ENCODE results near the gene PHIP. TPM values are rescaled to one million over a fixed set of nuclear protein-coding genes. Genes with fewer than 3 reads are reported as not detected.

Gene PHIP
- total and polyA plus RNA-seq, 2 donors (not counting 3 experiments of a cell fraction or from before 2014, with no cell fraction given): 3.5 to 28.4 TPM

DNA sequence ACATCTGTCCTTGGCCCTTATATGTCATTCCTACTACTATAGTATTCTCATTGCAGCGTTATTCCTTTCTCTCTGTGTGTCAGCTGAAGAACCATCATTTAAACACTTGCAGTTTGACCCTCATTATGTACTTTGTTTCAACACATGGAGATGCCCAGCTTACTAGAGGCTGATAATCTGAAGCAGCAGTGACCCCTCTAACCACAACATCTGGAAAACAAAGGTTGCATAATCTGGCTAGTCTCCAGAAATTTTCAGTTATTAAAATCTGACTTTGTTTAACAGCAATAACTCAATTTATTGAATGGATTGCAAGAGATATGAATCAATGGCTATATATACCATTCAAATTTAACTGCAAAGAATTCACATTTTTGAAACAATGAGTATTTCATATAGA is 6.6 kb upstream of the PHIP start:
- FAIRE-seq (peak; percentile 4), DNase-seq (ENCODE audit: low read depth, low spot score) (no peak)
- H3K9me1 ChIP-seq (replicated peaks; ENCODE audit: control insufficient read depth, extremely low read depth, insufficient read depth, low read length): no peaks in the 10 kb centered on the region
- H3K4me2 ChIP-seq (ENCODE audit: insufficient read depth, low read length): no peak overlapping the region
- H2AFZ ChIP-seq (ENCODE audit: low read depth, low read length): no peak overlapping the region
- H3K36me3 ChIP-seq (ENCODE audit: control insufficient read depth in 2 of 2, extremely low read depth in 1 of 2, insufficient read depth in 2 of 2, low read length in 2 of 2): no peaks in the 10 kb centered on the region
- peaks cover 5% of the 10 kb centered on the region for H3K4me1 ChIP-seq (ENCODE audit: control insufficient read depth, extremely low read depth, insufficient read depth, low read length)
- ChIA-PET POLR2A (no interaction called here), CTCF (no interaction called here)
- no peaks in the 10 kb centered on the region for H3K9me3 ChIP-seq (replicated peaks; ENCODE audit: control insufficient read depth, insufficient read depth, low read length)
- no peak overlapping the region for H3K4me3 ChIP-seq (replicated peaks in 1 of 3; ENCODE audit: insufficient read depth in 1 of 3, low read depth in 1 of 3, low read length in 3 of 3)
- no peak for TF ChIP-seq FOS (IDR thresholded peaks at IDR 0.05; ENCODE audit: borderline replicate concordance, insufficient read depth, low read length)
- TF ChIP-seq GATA2 (IDR thresholded peaks at IDR 0.05; ENCODE audit: insufficient read depth, insufficient read length, low read depth, low read length): no peak
- TF ChIP-seq MYC (IDR thresholded peaks at IDR 0.05; ENCODE audit: low read depth, low read length): no peak
- TF ChIP-seq, protein P1, sequence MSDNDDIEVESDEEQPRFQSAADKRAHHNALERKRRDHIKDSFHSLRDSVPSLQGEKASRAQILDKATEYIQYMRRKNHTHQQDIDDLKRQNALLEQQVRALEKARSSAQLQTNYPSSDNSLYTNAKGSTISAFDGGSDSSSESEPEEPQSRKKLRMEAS (IDR thresholded peaks at IDR 0.05; ENCODE audit: insufficient read depth, insufficient read length): no peak
- no peak for TF ChIP-seq EZH2 (IDR thresholded peaks at IDR 0.05; ENCODE audit: borderline replicate concordance, low read depth, low read length, severe bottlenecking)
- no peak overlapping the region for H3K27ac ChIP-seq (ENCODE audit: insufficient read depth, low read depth, low read length)
- H3K9ac ChIP-seq (replicated peaks; ENCODE audit: extremely low read depth, insufficient read depth, low read length): no peak overlapping the region
- BruUV-seq (replicated peaks): no TSS peak
- intact Hi-C loops (cut with micrococcal nuclease) (loop anchor here (5.0 kb wide), 1 partner anchor 307 kb away; no protein-coding TSS in a partner anchor), dilution Hi-C loops (cut with MboI; ENCODE audit: extremely low pct_ligation_motif_present, low sequenced_read_pairs) (no loop called here)
- H3K27me3 ChIP-seq (ENCODE audit: control insufficient read depth in 2 of 2, insufficient read depth in 2 of 2, low read length in 2 of 2): no peaks in the 10 kb centered on the region
- no peaks in the 10 kb centered on the region for H4K20me1 ChIP-seq (replicated peaks; ENCODE audit: control insufficient read depth, extremely low read depth, insufficient read depth, low read length)
- H3K79me2 ChIP-seq (ENCODE audit: control insufficient read depth, insufficient read depth, low read length): no peaks in the 10 kb centered on the region

DNA sequence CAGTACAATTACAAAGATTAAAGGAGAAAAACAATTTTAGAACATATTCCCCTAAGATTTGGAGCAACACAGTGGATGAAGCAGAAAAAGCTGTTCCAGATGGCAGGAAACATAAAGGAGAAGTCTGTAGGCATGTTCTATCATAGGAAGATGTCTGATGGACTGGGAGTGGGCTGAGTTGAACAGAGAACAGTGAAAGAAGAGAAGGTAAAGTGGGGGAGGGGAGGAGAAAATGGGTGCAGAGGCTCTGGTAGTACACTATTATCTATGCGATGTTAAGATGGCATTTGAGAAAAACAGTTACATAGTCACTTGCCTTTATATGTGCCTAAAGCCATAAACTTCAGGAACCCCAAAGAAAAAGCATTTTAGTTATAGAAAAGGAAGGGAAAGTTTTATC is 4.2 kb upstream of the PHIP start:
- intact Hi-C loops (cut with micrococcal nuclease) (loop anchor here (5.0 kb wide), 1 partner anchor 305 kb away; no protein-coding TSS in a partner anchor), dilution Hi-C loops (cut with MboI; ENCODE audit: extremely low pct_ligation_motif_present, low sequenced_read_pairs) (no loop called here)
- peaks cover 8% of the 10 kb centered on the region for H3K4me1 ChIP-seq (ENCODE audit: control insufficient read depth, extremely low read depth, insufficient read depth, low read length)
- no peaks in the 10 kb centered on the region for H3K36me3 ChIP-seq (ENCODE audit: control insufficient read depth in 2 of 2, extremely low read depth in 1 of 2, insufficient read depth in 2 of 2, low read length in 2 of 2)
- no peak for FAIRE-seq
- H3K9me3 ChIP-seq (replicated peaks; ENCODE audit: control insufficient read depth, insufficient read depth, low read length): no peaks in the 10 kb centered on the region
- TF ChIP-seq, protein P1 (IDR thresholded peaks at IDR 0.05; ENCODE audit: insufficient read depth, insufficient read length): no peak
- TF ChIP-seq GATA2 (IDR thresholded peaks at IDR 0.05; ENCODE audit: insufficient read depth, insufficient read length, low read depth, low read length) (no peak), FOS (IDR thresholded peaks at IDR 0.05; ENCODE audit: borderline replicate concordance, insufficient read depth, low read length) (no peak)
- no peak overlapping the region for H2AFZ ChIP-seq (ENCODE audit: low read depth, low read length)
- H3K27me3 ChIP-seq (ENCODE audit: control insufficient read depth in 2 of 2, insufficient read depth in 2 of 2, low read length in 2 of 2): no peaks in the 10 kb centered on the region
- no peak for DNase-seq (ENCODE audit: low read depth, low spot score)
- POLR2A ChIA-PET: no interaction called here
- H3K9ac ChIP-seq (replicated peaks; ENCODE audit: extremely low read depth, insufficient read depth, low read length): no peak overlapping the region
- H4K20me1 ChIP-seq (replicated peaks; ENCODE audit: control insufficient read depth, extremely low read depth, insufficient read depth, low read length): no peaks in the 10 kb centered on the region
- no peak overlapping the region for H3K4me2 ChIP-seq (ENCODE audit: insufficient read depth, low read length)
- H3K9me1 ChIP-seq (replicated peaks; ENCODE audit: control insufficient read depth, extremely low read depth, insufficient read depth, low read length): no peaks in the 10 kb centered on the region
- no peaks in the 10 kb centered on the region for H3K79me2 ChIP-seq (ENCODE audit: control insufficient read depth, insufficient read depth, low read length)
- no peak overlapping the region for H3K4me3 ChIP-seq (replicated peaks in 1 of 3; ENCODE audit: insufficient read depth in 1 of 3, low read depth in 1 of 3, low read length in 3 of 3)
- BruUV-seq (replicated peaks): no TSS peak
- no peak overlapping the region for H3K27ac ChIP-seq (ENCODE audit: insufficient read depth, low read depth, low read length)
- CTCF ChIA-PET: no interaction called here

Data from endothelial cell of umbilical vein (primary cell).